Measurements from ENCODE around the gene HS6ST3. TPM values are rescaled to one million over a fixed set of nuclear protein-coding genes. Genes with fewer than 3 reads are reported as not detected.
A peak's percentile ranks its signal among the peaks of the same experiment; 100 is the strongest.

Gene HS6ST3
- total RNA-seq, 4 donors from 2014 or later = 0.97 to 2.2 (median 2.0) TPM

- Histone ChIP-seq H3K36me3 (no peaks in the 10 kb centered on the region), H3K4me3 (no peak overlapping the region), H3K27me3 (no peaks in the 10 kb centered on the region), H3K27ac (no peak overlapping the region), H3K9me3 (no peaks in the 10 kb centered on the region), H3K4me1 (no peaks in the 10 kb centered on the region)
- in situ Hi-C loops (cut with MboI; ENCODE audit: low sequenced_read_pairs in 4 of 4) = no loop called here
- ATAC-seq = no peak
- TF ChIP-seq CTCF (IDR thresholded peaks at IDR 0.05 in 4 of 5, conservative IDR thresholded peaks at IDR 0.05 in 1 of 5) (no peak), POLR2A (IDR thresholded peaks at IDR 0.05) (no peak)
- intact Hi-C loops (cut with DNase I; ENCODE audit: low total_unique reads) = no loop called here
- no peak for DNase-seq
Observed at GRCh38 chr13:96172066-96172465, 82.2 kb downstream of the HS6ST3 start.

GRCh38 chr13:96178759-96179158 is 88.9 kb downstream of the HS6ST3 start:
- intact Hi-C loops (cut with DNase I; ENCODE audit: low total_unique reads) = no loop called here
- H3K27ac ChIP-seq = no peak overlapping the region
- TF ChIP-seq CTCF (IDR thresholded peaks at IDR 0.05 in 4 of 5, conservative IDR thresholded peaks at IDR 0.05 in 1 of 5) (no peak), POLR2A (IDR thresholded peaks at IDR 0.05) (no peak)
- H3K36me3 ChIP-seq = no peaks in the 10 kb centered on the region
- no peaks in the 10 kb centered on the region for H3K27me3 ChIP-seq
- no peak for DNase-seq
- H3K9me3 ChIP-seq = no peaks in the 10 kb centered on the region
- no peaks in the 10 kb centered on the region for H3K4me1 ChIP-seq
- H3K4me3 ChIP-seq = no peak overlapping the region
- ATAC-seq = no peak
- in situ Hi-C loops (cut with MboI; ENCODE audit: low sequenced_read_pairs in 4 of 4) = no loop called here

- intact Hi-C loops (cut with DNase I; ENCODE audit: low total_unique reads) = no loop called here
- no peaks in the 10 kb centered on the region for H3K36me3 ChIP-seq
- no peaks in the 10 kb centered on the region for H3K4me1 ChIP-seq
- H3K27ac ChIP-seq = no peak overlapping the region
- TF ChIP-seq POLR2A (IDR thresholded peaks at IDR 0.05) = no peak
- TF ChIP-seq CTCF (IDR thresholded peaks at IDR 0.05 in 4 of 5, conservative IDR thresholded peaks at IDR 0.05 in 1 of 5) = no peak
- in situ Hi-C loops (cut with MboI; ENCODE audit: low sequenced_read_pairs in 4 of 4) = no loop called here
- no peak overlapping the region for H3K4me3 ChIP-seq
- ATAC-seq = no peak
- no peaks in the 10 kb centered on the region for H3K9me3 ChIP-seq
- no peaks in the 10 kb centered on the region for H3K27me3 ChIP-seq
- DNase-seq = no peak
Observed at GRCh38 chr13:96179309-96179708, 89.4 kb downstream of the HS6ST3 start.

GRCh38 chr13:96181911-96182310 is 92.0 kb downstream of the HS6ST3 start:
- Histone ChIP-seq H3K4me3 (no peak overlapping the region), H3K9me3 (no peaks in the 10 kb centered on the region), H3K36me3 (no peaks in the 10 kb centered on the region), H3K4me1 (no peaks in the 10 kb centered on the region), H3K27me3 (no peaks in the 10 kb centered on the region), H3K27ac (peak overlapping the region in 2 of 4 donors; percentile 2 to 42)
- ATAC-seq (peak; percentile 66 to 81), DNase-seq (no peak)
- in situ Hi-C loops (cut with MboI; ENCODE audit: low sequenced_read_pairs in 4 of 4) = no loop called here
- TF ChIP-seq CTCF (IDR thresholded peaks at IDR 0.05 in 4 of 5, conservative IDR thresholded peaks at IDR 0.05 in 1 of 5) = no peak
- TF ChIP-seq POLR2A (IDR thresholded peaks at IDR 0.05) = no peak
- intact Hi-C loops (cut with DNase I; ENCODE audit: low total_unique reads) = no loop called here

GRCh38 chr13:96185818-96186217 is 95.9 kb downstream of the HS6ST3 start:
- in situ Hi-C loops (cut with MboI; ENCODE audit: low sequenced_read_pairs in 4 of 4) = no loop called here
- Histone ChIP-seq H3K27ac (no peak overlapping the region), H3K36me3 (no peaks in the 10 kb centered on the region), H3K4me3 (no peak overlapping the region), H3K27me3 (no peaks in the 10 kb centered on the region), H3K4me1 (no peaks in the 10 kb centered on the region), H3K9me3 (no peaks in the 10 kb centered on the region)
- ATAC-seq (no peak), DNase-seq (no peak)
- TF ChIP-seq POLR2A (IDR thresholded peaks at IDR 0.05) (no peak), CTCF (IDR thresholded peaks at IDR 0.05 in 4 of 5, conservative IDR thresholded peaks at IDR 0.05 in 1 of 5) (no peak)
- intact Hi-C loops (cut with DNase I; ENCODE audit: low total_unique reads) = no loop called here
